ENCODE measurements around the gene KCNAB3. TPM values are rescaled to one million over a fixed set of nuclear protein-coding genes. Genes with fewer than 3 reads are reported as not detected.
A peak's percentile ranks its signal among the peaks of the same experiment; 100 is the strongest.

The KCNAB3 gene
- total and polyA plus RNA-seq, 2 donors (not counting 1 experiment from before 2014, with no cell fraction given): 0.33 to 0.69 TPM

- peak overlapping the region; percentile 55 for H3K27ac ChIP-seq (ENCODE audit: insufficient read depth, low read length)
- peak overlapping the region; percentile 57 for H3K9ac ChIP-seq (ENCODE audit: insufficient read depth, low read length)
- no peaks in the 10 kb centered on the region for H3K9me3 ChIP-seq (ENCODE audit: control insufficient read depth, insufficient read depth, low read depth, low read length)
- H3K27me3 ChIP-seq (ENCODE audit: control insufficient read depth, insufficient read depth, low read length): no peaks in the 10 kb centered on the region
- TF ChIP-seq CTCF (conservative IDR thresholded peaks at IDR 0.05 in 1 of 2, IDR thresholded peaks at IDR 0.05 in 1 of 2; ENCODE audit: low read depth in 1 of 2, low read length in 2 of 2): no peak
- peak overlapping the region; percentile 73 to 84 (median 78) for H3K4me3 ChIP-seq (replicated peaks in 1 of 4; ENCODE audit: control extremely low read depth in 1 of 4, insufficient read depth in 1 of 4, low read depth in 3 of 4, low read length in 4 of 4)
- peaks cover 12% of the 10 kb centered on the region for H3K4me1 ChIP-seq (ENCODE audit: control insufficient read depth, extremely low read depth, insufficient read depth, low read length)
- H3K36me3 ChIP-seq (ENCODE audit: control insufficient read depth, insufficient read depth, low read length): peaks cover under 1% of the 10 kb centered on the region
- H4K20me1 ChIP-seq (ENCODE audit: control insufficient read depth, extremely low read depth, insufficient read depth, low read length): no peaks in the 10 kb centered on the region
- H3K79me2 ChIP-seq (ENCODE audit: control insufficient read depth, insufficient read depth, low read length): peaks cover 22% of the 10 kb centered on the region
- peak overlapping the region; percentile 32 for H2AFZ ChIP-seq (ENCODE audit: low read length)
- peak overlapping the region; percentile 90 for H3K4me2 ChIP-seq (ENCODE audit: extremely low read depth, insufficient read depth, low read length)
- DNase-seq (ENCODE audit: low read depth in 2 of 2): peak; percentile 32 to 48
Observed at GRCh38 chr17:7885367-7886226, 44.1 kb downstream of the KCNAB3 start.

- Histone ChIP-seq H3K79me2 (ENCODE audit: control insufficient read depth, insufficient read depth, low read length) (peaks cover 20% of the 10 kb centered on the region), H3K4me1 (ENCODE audit: control insufficient read depth, extremely low read depth, insufficient read depth, low read length) (peaks cover 12% of the 10 kb centered on the region), H3K4me2 (ENCODE audit: extremely low read depth, insufficient read depth, low read length) (no peak overlapping the region), H3K36me3 (ENCODE audit: control insufficient read depth, insufficient read depth, low read length) (peaks cover under 1% of the 10 kb centered on the region), H2AFZ (ENCODE audit: low read length) (no peak overlapping the region), H3K9me3 (ENCODE audit: control insufficient read depth, insufficient read depth, low read depth, low read length) (no peaks in the 10 kb centered on the region), H3K27ac (ENCODE audit: insufficient read depth, low read length) (no peak overlapping the region), H3K9ac (ENCODE audit: insufficient read depth, low read length) (peak overlapping the region; percentile 56), H3K27me3 (ENCODE audit: control insufficient read depth, insufficient read depth, low read length) (no peaks in the 10 kb centered on the region), H4K20me1 (ENCODE audit: control insufficient read depth, extremely low read depth, insufficient read depth, low read length) (no peaks in the 10 kb centered on the region), H3K4me3 (replicated peaks in 1 of 4; ENCODE audit: control extremely low read depth in 1 of 4, insufficient read depth in 1 of 4, low read depth in 3 of 4, low read length in 4 of 4) (peak overlapping the region in 3 of 4 experiments; percentile 72 to 84 (median 81))
- no peak for DNase-seq (ENCODE audit: low read depth in 2 of 2)
- TF ChIP-seq EZH2 (IDR thresholded peaks at IDR 0.05; ENCODE audit: low read length, missing control alignments) (no peak), CTCF (conservative IDR thresholded peaks at IDR 0.05 in 1 of 2, IDR thresholded peaks at IDR 0.05 in 1 of 2; ENCODE audit: low read depth in 1 of 2, low read length in 2 of 2) (no peak)
Observed at GRCh38 chr17:7884581-7885366, 44.9 kb downstream of the KCNAB3 start.

DNA sequence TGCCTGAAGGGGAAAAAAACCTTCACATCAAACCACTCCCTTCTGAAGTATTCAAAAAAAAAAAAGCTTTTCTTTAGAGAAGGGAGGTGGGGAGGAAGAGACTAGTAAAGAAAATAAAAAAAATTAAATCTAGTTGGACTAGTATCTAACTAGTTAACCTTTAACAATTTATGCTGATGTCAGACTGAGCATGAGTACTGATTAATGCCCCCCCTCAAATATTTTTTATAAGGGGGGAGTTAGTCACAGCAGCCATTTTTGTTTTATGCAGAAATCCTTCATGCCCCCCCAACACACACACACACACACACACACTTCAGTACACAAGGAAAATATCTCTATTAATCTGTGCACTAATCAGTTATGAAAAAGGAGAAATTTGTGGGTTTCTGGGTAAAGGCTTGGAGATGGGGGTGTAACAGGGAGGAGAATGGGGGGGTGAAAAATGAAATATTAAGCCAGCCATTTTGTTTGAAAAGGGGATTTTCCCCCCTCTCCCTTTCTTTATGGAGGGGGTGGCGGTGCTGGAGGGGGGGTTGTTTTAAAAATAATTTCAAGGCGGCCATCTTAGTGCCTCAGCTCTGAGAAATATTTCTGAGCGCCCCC lies 45.8 kb downstream of the KCNAB3 start:
- DNase-seq (ENCODE audit: low read depth in 2 of 2): peak; percentile 57
- Histone ChIP-seq H3K36me3 (ENCODE audit: control insufficient read depth, insufficient read depth, low read length) (peaks cover 2% of the 10 kb centered on the region), H3K4me2 (ENCODE audit: extremely low read depth, insufficient read depth, low read length) (peak overlapping the region; percentile 70), H3K9me3 (ENCODE audit: control insufficient read depth, insufficient read depth, low read depth, low read length) (no peaks in the 10 kb centered on the region), H3K9ac (ENCODE audit: insufficient read depth, low read length) (no peak overlapping the region), H3K79me2 (ENCODE audit: control insufficient read depth, insufficient read depth, low read length) (peaks cover 15% of the 10 kb centered on the region), H3K4me3 (replicated peaks in 1 of 4; ENCODE audit: control extremely low read depth in 1 of 4, insufficient read depth in 1 of 4, low read depth in 3 of 4, low read length in 4 of 4) (peak overlapping the region in 3 of 4 experiments; percentile 37 to 72 (median 57)), H3K4me1 (ENCODE audit: control insufficient read depth, extremely low read depth, insufficient read depth, low read length) (peaks cover 7% of the 10 kb centered on the region), H2AFZ (ENCODE audit: low read length) (no peak overlapping the region), H3K27ac (ENCODE audit: insufficient read depth, low read length) (peak overlapping the region; percentile 28), H4K20me1 (ENCODE audit: control insufficient read depth, extremely low read depth, insufficient read depth, low read length) (no peaks in the 10 kb centered on the region), H3K27me3 (ENCODE audit: control insufficient read depth, insufficient read depth, low read length) (no peaks in the 10 kb centered on the region)
- TF ChIP-seq CTCF (conservative IDR thresholded peaks at IDR 0.05 in 1 of 2, IDR thresholded peaks at IDR 0.05 in 1 of 2; ENCODE audit: low read depth in 1 of 2, low read length in 2 of 2): no peak
- TF ChIP-seq EZH2 (IDR thresholded peaks at IDR 0.05; ENCODE audit: low read length, missing control alignments): no peak
